G401 (cell line): ENCODE measurements around the gene CTSF. TPM values are rescaled to one million over a fixed set of nuclear protein-coding genes. Genes with fewer than 3 reads are reported as not detected.
"Not testable (repeated sequence)": the region's sequence is repeated elsewhere in the genome, so short reads cannot be mapped to it uniquely, and the experiment has no call there.

ENCODE experiments used
- DNase-seq: peaks from one replicate; pipeline ENCODE4 v3.0.0-alpha.2; 2015; ENCODE audit warnings: low spot score
- in situ Hi-C: cut with HindIII; loops from 2 replicates; pipeline ENCODE4 v1.10.0; 2016; ENCODE audit warnings: low sequenced_read_pairs, mixed read lengths
- total RNA-seq: library from RNA; depleted of rRNA; stranded (reverse); fragments of >200 nt; shearing (Covaris generic); gene quantifications from 2 replicates; pipeline ENCODE4 v1.2.3, GENCODE V29; 2014

CTSF gene
- total RNA-seq, 1 experiment from 2014 or later: 518 TPM

DNA sequence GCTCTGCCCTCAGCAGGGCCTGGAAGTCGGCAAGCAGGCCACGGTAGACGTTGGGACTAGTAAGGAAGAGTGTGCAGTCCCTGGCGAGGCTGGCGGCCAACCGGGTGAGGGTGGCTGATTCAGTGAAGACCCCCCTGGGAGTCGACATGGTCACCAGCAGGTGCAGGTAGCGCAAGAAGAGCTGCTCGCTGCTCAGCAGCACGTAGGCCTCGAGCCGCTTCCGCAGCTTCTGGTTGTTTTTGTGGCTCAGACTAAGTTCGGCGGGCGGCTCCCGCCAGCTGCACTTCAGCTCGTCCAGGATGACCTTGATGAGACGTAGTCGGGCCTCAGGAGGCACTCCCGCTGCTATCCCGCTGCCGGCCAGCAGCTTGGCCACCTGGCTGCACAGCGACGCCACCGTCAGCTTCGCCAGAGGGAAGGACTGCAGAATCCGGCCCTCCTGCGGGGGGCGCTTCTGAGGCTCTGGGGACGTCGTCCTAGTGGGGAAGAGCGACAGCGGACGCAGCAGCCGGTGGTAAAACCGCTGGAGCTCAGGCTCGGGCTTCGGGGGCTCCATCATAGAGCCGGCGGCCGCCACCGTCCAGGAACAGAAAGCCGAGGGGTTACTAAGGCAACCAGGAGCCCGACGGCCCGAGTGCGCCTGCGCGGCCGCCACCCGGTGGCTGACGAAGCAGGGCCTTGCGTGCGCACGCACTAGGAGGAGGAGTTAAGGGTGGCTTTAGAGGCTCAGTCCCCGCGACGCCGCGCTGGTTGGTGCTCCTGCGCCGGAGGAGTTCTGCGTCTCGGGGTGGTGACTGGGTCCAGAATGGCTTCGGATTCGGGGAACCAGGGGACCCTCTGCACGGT is 24.3 kb upstream of the CTSF start, which contains the start of the genes CCDC87 and CCS:
TSS of gene CCDC87 (minus strand) at position 607 of the 846 bp plus-strand sequence. CDS start at position 559, 48 bp downstream.
TSS of gene CCS (plus strand) at position 729 of the 846 bp plus-strand sequence. CDS start at position 806, 77 bp downstream.
- peak; percentile 94 for DNase-seq
- in situ Hi-C loops: no loop called here

- in situ Hi-C loops: no loop called here
- DNase-seq: no peak
These were observed 22.8 kb upstream of the CTSF start for GRCh38 chr11:66591175-66591574.

- in situ Hi-C loops: no loop called here
- DNase-seq: no peak
These were observed 21.7 kb upstream of the CTSF start for GRCh38 chr11:66589996-66590675.

GRCh38 chr11:66589315-66589714 is 20.9 kb upstream of the CTSF start:
- in situ Hi-C loops, DNase-seq: not testable (repeated sequence)

- no peak for DNase-seq
- in situ Hi-C loops: no loop called here
These were observed 17.7 kb upstream of the CTSF start for GRCh38 chr11:66586136-66586535.

- DNase-seq, in situ Hi-C loops: not testable (repeated sequence)
These were observed 17.0 kb upstream of the CTSF start for GRCh38 chr11:66585447-66585846.

GRCh38 chr11:66582565-66583147 is 14.2 kb upstream of the CTSF start:
- in situ Hi-C loops, DNase-seq: not testable (repeated sequence)

DNA sequence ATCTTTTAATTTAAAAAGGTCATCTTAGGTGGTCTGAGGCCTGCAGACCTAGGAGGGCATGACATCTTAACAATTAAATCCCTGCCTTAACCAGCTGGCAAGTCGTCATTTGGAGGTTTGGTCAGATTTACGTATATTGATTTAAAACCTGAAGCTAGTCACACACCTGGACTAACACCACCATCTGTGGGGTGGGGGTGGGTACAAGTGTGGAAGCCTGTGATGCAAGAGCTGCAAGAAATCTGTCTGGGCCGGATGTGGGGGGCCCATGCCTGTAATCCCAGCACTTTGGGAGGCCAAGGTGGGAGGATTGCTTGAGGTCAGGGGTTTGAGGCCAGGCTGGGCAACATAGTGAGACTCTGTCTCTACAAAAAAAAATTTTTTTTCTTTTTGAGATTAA is 12.9 kb upstream of the CTSF start:
- no peak for DNase-seq
- in situ Hi-C loops: no loop called here

GRCh38 chr11:66580803-66581202 is 12.4 kb upstream of the CTSF start:
- no peak for DNase-seq
- in situ Hi-C loops: no loop called here

DNA sequence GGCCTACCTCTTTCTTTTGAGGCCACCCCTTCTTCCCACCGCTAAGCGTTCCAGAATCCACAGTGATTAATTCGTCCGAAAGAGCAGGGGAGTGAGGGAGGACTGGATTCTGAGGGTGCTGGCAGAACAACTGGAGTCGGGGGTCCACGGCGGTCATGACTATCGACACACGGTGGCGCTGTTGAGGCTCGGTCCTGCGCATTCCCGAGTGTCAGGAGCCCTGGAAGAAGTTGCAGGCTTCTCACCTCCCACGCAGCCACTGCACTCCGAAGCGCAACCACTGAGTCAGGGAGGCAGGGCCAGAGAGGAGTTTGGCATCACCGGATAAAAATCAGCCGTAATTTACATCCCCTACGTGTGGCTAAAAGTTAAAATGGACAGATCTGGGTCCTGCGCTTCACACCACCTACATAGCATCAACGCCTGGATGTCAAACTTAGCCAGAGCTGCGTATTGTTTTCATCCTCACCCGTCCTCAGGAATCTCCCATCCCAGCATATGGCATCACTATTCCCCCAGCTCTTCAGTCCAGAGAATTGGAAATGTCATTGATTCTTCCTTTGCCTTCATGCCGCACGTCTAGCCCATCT is 10.7 kb upstream of the CTSF start:
- in situ Hi-C loops: no loop called here
- DNase-seq: peak; percentile 71

DNA sequence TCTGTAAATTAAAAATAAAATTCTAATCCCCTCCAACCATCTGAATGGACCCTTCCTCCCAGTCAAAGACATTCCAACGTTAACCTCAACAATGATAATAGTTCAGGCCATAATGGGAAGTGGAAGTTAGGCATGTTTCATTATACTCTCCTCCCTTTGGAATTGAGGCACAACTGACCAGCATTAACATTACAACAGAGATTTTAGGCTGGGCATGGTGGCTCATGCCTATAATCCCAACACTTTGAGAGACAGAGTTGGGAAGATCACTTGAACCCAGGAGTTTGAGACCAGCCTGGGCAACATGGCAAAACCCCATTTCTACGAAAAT is 2.4 kb upstream of the CTSF start:
- in situ Hi-C loops: no loop called here
- no peak for DNase-seq

DNA sequence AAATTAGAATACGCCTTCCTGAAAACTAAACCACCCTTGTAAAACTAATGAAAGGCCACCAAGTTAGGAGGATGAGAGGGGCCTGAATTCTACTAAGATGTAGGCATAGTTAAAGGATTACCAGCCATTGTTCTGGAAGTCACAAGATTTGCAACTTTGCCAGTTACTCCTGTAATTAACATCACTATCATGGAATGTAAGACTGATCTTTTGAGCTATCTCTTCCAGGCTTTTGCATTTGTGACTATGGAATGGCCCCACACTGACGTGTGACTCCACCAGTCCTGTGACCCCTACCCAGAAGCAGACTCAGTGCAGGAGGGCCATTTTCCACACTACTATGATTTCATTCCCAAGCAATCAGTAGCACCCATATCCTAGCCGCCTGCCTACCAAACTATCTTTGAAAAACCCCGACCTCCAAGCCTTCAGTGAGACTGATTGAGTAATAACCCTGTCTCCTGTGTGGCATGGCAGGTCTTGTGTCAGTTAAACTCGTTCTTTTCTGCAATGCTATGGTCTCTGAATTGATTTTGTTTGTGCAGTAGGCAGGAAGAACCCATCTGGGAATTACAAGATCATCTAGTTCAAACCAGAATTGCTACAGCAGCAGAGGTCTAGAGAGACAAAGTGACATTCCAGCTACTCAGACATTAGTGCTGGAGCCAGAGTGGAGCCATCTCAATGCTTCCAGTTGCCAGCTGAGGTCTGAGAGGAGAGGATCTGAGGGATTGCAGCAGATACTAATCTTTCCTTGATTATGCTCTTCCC is 1.9 kb upstream of the CTSF start:
- DNase-seq: peak; percentile 63

GRCh38 chr11:66569076-66569475 is 670 bp upstream of the CTSF start:
- in situ Hi-C loops: no loop called here
- no peak for DNase-seq

More for the DNA sequence above, 1.9 kb upstream of the CTSF start:
- in situ Hi-C loops: no loop called here

DNA sequence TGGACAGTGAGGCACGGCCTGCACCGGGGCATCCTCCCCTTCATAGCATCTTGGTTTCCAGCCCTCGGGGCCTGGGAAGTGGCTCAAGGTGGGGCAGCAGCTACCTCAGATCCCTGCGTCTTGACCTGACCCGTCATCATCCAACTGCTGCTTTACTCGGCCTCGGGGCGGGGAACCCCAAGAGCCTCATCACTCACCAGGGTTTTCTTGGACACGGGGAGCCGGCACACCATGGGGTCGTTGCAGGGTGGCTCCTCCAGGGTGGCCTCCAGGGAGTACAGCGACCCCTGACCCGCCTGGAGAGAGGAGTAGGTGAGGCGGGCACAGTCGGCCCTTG is 651 bp downstream of the CTSF start:
- DNase-seq: no peak
- in situ Hi-C loops: no loop called here

GRCh38 chr11:66566221-66566620 is 2.2 kb downstream of the CTSF start:
- no peak for DNase-seq
- in situ Hi-C loops: no loop called here

- DNase-seq: no peak
- in situ Hi-C loops: no loop called here
These were observed 3.4 kb downstream of the CTSF start for GRCh38 chr11:66564984-66565383.

GRCh38 chr11:66564538-66564937 is 3.9 kb downstream of the CTSF start:
- no peak for DNase-seq
- in situ Hi-C loops: no loop called here

- in situ Hi-C loops: no loop called here
- no peak for DNase-seq
These were observed 4.6 kb downstream of the CTSF start for GRCh38 chr11:66563832-66564231.

DNA sequence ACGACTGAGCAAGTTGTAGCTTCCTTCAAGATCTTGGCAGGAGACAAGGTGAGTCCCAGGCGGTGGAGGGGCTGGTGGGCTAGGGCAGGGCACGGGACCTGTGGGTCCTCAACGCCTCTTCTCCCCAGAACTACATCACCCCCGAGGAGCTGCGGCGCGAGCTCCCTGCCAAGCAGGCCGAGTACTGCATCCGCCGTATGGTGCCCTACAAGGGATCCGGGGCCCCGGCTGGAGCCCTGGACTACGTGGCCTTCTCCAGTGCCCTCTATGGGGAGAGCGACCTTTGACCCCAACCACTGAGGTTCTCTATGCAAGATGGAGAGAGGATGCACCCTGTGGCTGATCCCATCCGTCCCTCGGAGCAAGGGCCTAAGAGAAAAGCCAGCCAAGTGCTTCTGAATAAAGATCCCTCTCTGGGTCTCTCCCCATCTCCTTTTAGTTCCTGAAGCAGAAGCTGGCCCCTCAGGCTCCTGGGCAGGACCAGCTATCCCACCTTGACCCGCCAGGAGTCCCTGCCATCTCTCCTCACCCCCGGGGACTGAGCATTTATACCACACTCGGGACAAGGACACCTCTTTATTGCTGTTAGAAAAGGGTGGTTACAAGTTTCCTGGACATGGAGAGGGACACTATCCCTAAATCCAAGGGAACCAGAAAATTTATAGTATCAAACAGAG is 5.4 kb downstream of the CTSF start:
- DNase-seq: no peak
- in situ Hi-C loops: no loop called here
